Activated CD8-positive, alpha-beta T cell treated with anti-CD3 and anti-CD28 coated beads for 36 hours (primary cell): ENCODE results near the gene FBXO42. TPM values are rescaled to one million over a fixed set of nuclear protein-coding genes. Genes with fewer than 3 reads are reported as not detected.

Experiments
- ATAC-seq: fragments of 200-7000 bp; cut with Tn5 transposase; one replicate; pipeline ENCODE4 v1.10.0; 2021; ENCODE audit warnings: mild to moderate bottlenecking, moderate library complexity
- CTCF ChIA-PET: fragments of 350-600 bp; sonication (Branson Sonifier 250); formaldehyde crosslinking; loops from one replicate; lab custom pipeline; 2021; ENCODE audit warnings: antibody characterized with exemption; lab: Charles Lee
- POLR2A ChIA-PET: fragments of 350-600 bp; sonication (Branson Sonifier 250); formaldehyde crosslinking; loops from one replicate; lab custom pipeline; 2021; ENCODE audit warnings: antibody characterized with exemption; lab: Charles Lee
- DNase-seq: peaks from one replicate; pipeline ENCODE4 v3.0.0-alpha.2; 2020
- H3K27ac Mint-ChIP-seq: one replicate; pipeline ENCODE4 v1.8.0; 2021; ENCODE audit warnings: mild to moderate bottlenecking, mixed read lengths
- H3K27me3 Mint-ChIP-seq: one replicate; pipeline ENCODE4 v1.8.0; 2021; ENCODE audit warnings: mixed read lengths
- H3K36me3 Mint-ChIP-seq: one replicate; pipeline ENCODE4 v1.8.0; 2021; ENCODE audit warnings: low read depth, mixed read lengths
- H3K4me1 Mint-ChIP-seq: one replicate; pipeline ENCODE4 v1.8.0; 2021; ENCODE audit warnings: low read depth, mixed read lengths
- H3K4me3 Mint-ChIP-seq: one replicate; pipeline ENCODE4 v1.8.0; 2021; ENCODE audit warnings: mild to moderate bottlenecking, moderate library complexity, mixed read lengths
- H3K9me3 Mint-ChIP-seq: one replicate; pipeline ENCODE4 v1.8.0; 2021; ENCODE audit warnings: mixed read lengths
- intact Hi-C: fragments of 100-400 bp; cut with micrococcal nuclease; formaldehyde crosslinking; loops from one replicate; pipeline ENCODE4 v1.10.0; 2022
- total RNA-seq, 2 experiments: library from RNA; stranded (reverse); gene quantifications; one replicate each; pipeline ENCODE4 v1.2.3, GENCODE V29; 2021
- TF ChIP-seq, protein P1 (sequence below): fragments of 200-600 bp; IDR thresholded peaks from one replicate; pipeline ENCODE4 v1.8.0; 2022; ENCODE audit warnings: antibody characterized with exemption, mild to moderate bottlenecking

Gene FBXO42
- total RNA-seq, 2 experiments from 2014 or later: 19.8 to 21.3 TPM

DNA sequence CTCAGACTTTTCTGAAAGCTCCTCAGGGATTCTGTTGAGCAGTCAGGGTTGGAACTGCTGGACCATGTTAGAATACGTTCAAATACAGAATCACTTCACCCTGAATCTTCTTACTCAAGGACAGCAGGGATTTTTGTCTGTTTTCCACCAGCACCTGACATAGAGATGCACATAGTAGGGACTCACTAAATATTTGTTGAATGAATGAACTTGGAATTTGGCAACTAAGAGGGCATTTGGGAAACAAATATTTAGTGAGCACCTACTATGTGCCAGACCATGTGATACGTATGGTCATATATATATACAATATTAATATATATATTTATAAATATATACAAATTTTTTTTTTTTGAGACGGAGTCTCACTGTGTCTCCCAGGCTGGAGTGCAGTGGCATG is 4.6 kb upstream of the FBXO42 start:
- no peak for DNase-seq
- ChIA-PET CTCF (no interaction called here), POLR2A (interaction anchor here (0.8 kb wide), 1 partner anchor 12 kb away, joined by 3 read pairs; no protein-coding TSS in a partner anchor)
- intact Hi-C loops: no loop called here
- TF ChIP-seq, protein P1, sequence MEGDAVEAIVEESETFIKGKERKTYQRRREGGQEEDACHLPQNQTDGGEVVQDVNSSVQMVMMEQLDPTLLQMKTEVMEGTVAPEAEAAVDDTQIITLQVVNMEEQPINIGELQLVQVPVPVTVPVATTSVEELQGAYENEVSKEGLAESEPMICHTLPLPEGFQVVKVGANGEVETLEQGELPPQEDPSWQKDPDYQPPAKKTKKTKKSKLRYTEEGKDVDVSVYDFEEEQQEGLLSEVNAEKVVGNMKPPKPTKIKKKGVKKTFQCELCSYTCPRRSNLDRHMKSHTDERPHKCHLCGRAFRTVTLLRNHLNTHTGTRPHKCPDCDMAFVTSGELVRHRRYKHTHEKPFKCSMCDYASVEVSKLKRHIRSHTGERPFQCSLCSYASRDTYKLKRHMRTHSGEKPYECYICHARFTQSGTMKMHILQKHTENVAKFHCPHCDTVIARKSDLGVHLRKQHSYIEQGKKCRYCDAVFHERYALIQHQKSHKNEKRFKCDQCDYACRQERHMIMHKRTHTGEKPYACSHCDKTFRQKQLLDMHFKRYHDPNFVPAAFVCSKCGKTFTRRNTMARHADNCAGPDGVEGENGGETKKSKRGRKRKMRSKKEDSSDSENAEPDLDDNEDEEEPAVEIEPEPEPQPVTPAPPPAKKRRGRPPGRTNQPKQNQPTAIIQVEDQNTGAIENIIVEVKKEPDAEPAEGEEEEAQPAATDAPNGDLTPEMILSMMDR: no peak
- Mint-ChIP-seq H3K36me3 (peaks cover 1% of the 10 kb centered on the region), H3K4me1 (peaks cover 6% of the 10 kb centered on the region), H3K4me3 (no peak overlapping the region), H3K27ac (no peak overlapping the region), H3K27me3 (no peaks in the 10 kb centered on the region), H3K9me3 (no peaks in the 10 kb centered on the region)
- ATAC-seq: no peak

DNA sequence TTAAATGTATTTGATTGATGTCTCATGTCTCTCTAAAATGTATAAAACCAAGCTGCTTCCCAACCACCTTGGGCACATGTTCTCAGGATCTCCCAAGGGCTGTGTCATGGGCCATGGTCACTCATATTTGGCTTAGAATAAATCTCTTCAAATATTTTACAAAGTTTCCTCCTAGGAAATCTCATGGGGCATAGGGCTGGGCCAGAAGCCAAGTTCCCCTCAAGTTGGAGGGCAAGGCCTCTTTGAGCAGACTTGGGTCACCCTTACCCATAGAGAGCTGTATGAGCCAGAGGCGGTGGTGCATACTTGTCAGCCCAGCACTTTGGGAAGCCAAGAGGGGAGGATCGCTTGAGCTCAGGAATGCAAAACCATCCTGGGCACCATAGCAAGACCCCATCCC is 2.3 kb upstream of the FBXO42 start:
- TF ChIP-seq, protein P1: no peak
- Mint-ChIP-seq H3K9me3 (no peaks in the 10 kb centered on the region), H3K27me3 (no peaks in the 10 kb centered on the region), H3K36me3 (peaks cover 1% of the 10 kb centered on the region), H3K4me1 (peaks cover 19% of the 10 kb centered on the region), H3K4me3 (no peak overlapping the region), H3K27ac (no peak overlapping the region)
- DNase-seq (no peak), ATAC-seq (no peak)
- CTCF ChIA-PET: interaction anchor here (1.0 to 5.1 kb wide), 2 partner anchors 9 to 109 kb away, joined by 3 to 53 read pairs; no protein-coding TSS in a partner anchor
- intact Hi-C loops: no loop called here
- POLR2A ChIA-PET: interaction anchor here (1.0 to 1.1 kb wide), 2 partner anchors 9 to 16 kb away, joined by 4 to 5 read pairs; no protein-coding TSS in a partner anchor

DNA sequence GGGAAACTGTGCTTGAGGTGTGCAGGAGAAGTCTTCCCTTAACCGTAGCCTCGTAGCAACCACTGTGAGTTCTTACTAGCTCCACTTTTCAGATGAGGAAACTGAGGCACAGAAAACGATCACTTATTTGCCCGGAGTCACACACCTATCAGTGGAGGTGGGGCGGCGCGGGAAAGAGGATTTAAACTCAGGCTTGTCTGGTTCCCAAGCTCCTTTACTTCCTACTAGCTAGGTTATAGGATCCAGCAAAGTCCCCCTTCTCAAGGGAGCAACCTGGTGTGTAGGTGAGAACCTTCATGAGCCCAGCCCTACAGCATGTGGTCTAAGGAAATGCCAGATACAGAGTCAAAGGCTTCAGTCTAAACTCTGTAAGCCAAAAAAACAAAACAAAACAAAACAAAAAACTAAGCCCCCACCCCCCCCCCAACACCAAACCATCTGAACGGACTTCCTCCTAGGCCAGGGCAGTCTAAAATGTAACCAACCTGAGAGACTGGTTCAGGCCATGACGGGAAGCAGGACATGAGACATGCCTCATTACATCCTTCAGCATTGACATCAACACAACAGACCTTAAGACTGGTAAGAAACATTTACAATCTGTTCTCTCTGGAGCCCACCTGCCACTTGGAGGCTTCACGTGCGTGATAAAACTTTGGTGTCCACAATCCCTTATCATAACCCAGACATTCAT is 709 bp upstream of the FBXO42 start:
- ChIA-PET CTCF (interaction anchor here (1.0 to 5.1 kb wide), 8 partner anchors 10 to 108 kb away, joined by 3 to 53 read pairs (median 6); partner anchors contain the start of genes NECAP2 and SZRD1), POLR2A (interaction anchor here (0.8 to 2.3 kb wide), 5 partner anchors 10 to 144 kb away, joined by 3 to 12 read pairs (median 5); no protein-coding TSS in a partner anchor)
- peak overlapping the region; percentile 84 for H3K4me3 Mint-ChIP-seq
- H3K36me3 Mint-ChIP-seq: peaks cover 3% of the 10 kb centered on the region
- H3K9me3 Mint-ChIP-seq: no peaks in the 10 kb centered on the region
- intact Hi-C loops: no loop called here
- peaks cover 30% of the 10 kb centered on the region for H3K4me1 Mint-ChIP-seq
- ATAC-seq: peak; percentile 2
- peak overlapping the region; percentile 96 for H3K27ac Mint-ChIP-seq
- DNase-seq: no peak
- TF ChIP-seq, protein P1: no peak
- no peaks in the 10 kb centered on the region for H3K27me3 Mint-ChIP-seq

DNA sequence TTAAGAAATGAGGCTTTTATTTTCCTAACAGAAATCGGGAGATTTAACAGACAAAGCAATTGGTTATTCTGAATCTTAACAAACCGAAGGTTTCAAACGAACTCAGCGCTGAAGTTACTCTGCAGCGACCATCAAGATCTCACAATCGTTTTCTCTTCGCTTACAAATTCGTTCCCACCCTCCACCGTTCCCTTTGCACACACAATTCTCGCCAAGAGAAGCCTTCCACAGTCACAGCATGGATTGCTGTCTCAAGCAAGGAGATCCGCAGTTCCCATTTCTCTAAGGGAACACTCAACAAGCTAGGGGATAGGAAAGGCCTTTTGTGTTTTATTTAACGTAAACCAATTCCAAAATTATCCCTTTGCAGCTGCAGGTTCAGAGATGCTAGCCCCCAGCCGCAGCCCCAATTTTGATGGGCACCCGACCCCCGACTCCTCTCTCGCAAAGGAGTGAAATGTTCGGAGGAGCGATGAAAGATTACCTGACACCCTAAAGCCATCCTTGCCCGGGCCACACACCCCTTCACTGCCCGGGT is 755 bp downstream of the FBXO42 start:
- TF ChIP-seq, protein P1: no peak
- Mint-ChIP-seq H3K27me3 (no peaks in the 10 kb centered on the region), H3K36me3 (peaks cover 3% of the 10 kb centered on the region), H3K9me3 (no peaks in the 10 kb centered on the region), H3K4me3 (peak overlapping the region; percentile 84), H3K27ac (peak overlapping the region; percentile 96), H3K4me1 (peaks cover 30% of the 10 kb centered on the region)
- DNase-seq (no peak), ATAC-seq (no peak)
- ChIA-PET CTCF (interaction anchor here (1.2 to 5.1 kb wide), 7 partner anchors 12 to 107 kb away, joined by 3 to 53 read pairs (median 6); partner anchors contain the start of genes NECAP2 and SZRD1), POLR2A (interaction anchor here (0.5 to 2.3 kb wide), 5 partner anchors 12 to 89 kb away, joined by 3 to 12 read pairs (median 4); partner anchors contain the start of gene NECAP2)
- intact Hi-C loops: no loop called here
